Tibial artery (tissue), 4 donors: ENCODE data around the gene PLA2G2D.

Experiments used
- DNase-seq, 2 donors: peaks; one replicate each; pipeline ENCODE4 v3.0.0-alpha.2; 2019
- H3K27ac ChIP-seq, 2 donors: fragments of 200-600 bp; sonication (generic) in 1 of 2; 1 replicate in 1 of 2; 2 replicates in 1 of 2; pipeline ENCODE4 v1.5.1; 2018 to 2019; ENCODE audit warnings: mild to moderate bottlenecking in 1 of 2
- H3K27me3 ChIP-seq, 2 donors: fragments of 200-600 bp; sonication (generic) in 1 of 2; one replicate each; pipeline versions ENCODE4 v1.5.1 to v1.6.0; 2016 to 2019
- H3K36me3 ChIP-seq, 3 donors: fragments of 200-600 bp; sonication (generic) in 2 of 3; one replicate each; pipeline ENCODE4 v1.5.1; 2016 to 2019; ENCODE audit warnings: mild to moderate bottlenecking in 2 of 3
- H3K4me1 ChIP-seq, 4 donors: fragments of 200-600 bp; sonication (generic) in 2 of 4; 1 replicate in 3 of 4; 2 replicates in 1 of 4; pipeline ENCODE4 v1.5.1; 2016 to 2019
- H3K4me3 ChIP-seq, 2 donors: fragments of 200-600 bp; sonication (generic) in 1 of 2; 1 replicate in 1 of 2; 2 replicates in 1 of 2; pipeline ENCODE4 v1.5.1; 2018 to 2019; ENCODE audit warnings: mild to moderate bottlenecking in 2 of 2
- H3K9me3 ChIP-seq, 3 donors: fragments of 200-600 bp; sonication (generic) in 1 of 3; one replicate each; pipeline ENCODE4 v1.5.1; 2016 to 2019
- CTCF ChIP-seq, 2 experiments: fragments of 200-600 bp in 1 of 2; fragments of 450-650 bp in 1 of 2; IDR thresholded peaks; one replicate each; pipeline ENCODE4 v1.5.1; 2017 to 2019; ENCODE audit warnings: antibody characterized with exemption in 2 of 2, mild to moderate bottlenecking in 1 of 2, moderate library complexity in 1 of 2
- intact Hi-C: fragments of 100-400 bp; cut with DNase I; formaldehyde crosslinking; loops from one replicate; pipeline ENCODE4 v1.15.0; 2023; ENCODE audit warnings: low total_unique reads

PLA2G2D gene, protein sequence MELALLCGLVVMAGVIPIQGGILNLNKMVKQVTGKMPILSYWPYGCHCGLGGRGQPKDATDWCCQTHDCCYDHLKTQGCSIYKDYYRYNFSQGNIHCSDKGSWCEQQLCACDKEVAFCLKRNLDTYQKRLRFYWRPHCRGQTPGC

GRCh38 chr1:20119347-20119746 lies at the start of gene PLA2G2D:
PLA2G2D (minus strand) TSS chr1:20119536; CDS start chr1:20119498, 38 bp downstream.
- intact Hi-C loops: no loop called here
- no peak for DNase-seq
- H3K9me3 ChIP-seq: no peaks in the 10 kb centered on the region
- no peak for TF ChIP-seq CTCF (IDR thresholded peaks at IDR 0.05)
- no peak within 1 kb of the TSS for H3K4me3 ChIP-seq
- no peaks in the 10 kb centered on the region for H3K4me1 ChIP-seq
- peaks cover 0 to 36% of the 10 kb centered on the region in 2 donors for H3K27me3 ChIP-seq
- H3K27ac ChIP-seq: no peak within 1 kb of the TSS
- H3K36me3 ChIP-seq: no peaks in the 10 kb centered on the region

DNA sequence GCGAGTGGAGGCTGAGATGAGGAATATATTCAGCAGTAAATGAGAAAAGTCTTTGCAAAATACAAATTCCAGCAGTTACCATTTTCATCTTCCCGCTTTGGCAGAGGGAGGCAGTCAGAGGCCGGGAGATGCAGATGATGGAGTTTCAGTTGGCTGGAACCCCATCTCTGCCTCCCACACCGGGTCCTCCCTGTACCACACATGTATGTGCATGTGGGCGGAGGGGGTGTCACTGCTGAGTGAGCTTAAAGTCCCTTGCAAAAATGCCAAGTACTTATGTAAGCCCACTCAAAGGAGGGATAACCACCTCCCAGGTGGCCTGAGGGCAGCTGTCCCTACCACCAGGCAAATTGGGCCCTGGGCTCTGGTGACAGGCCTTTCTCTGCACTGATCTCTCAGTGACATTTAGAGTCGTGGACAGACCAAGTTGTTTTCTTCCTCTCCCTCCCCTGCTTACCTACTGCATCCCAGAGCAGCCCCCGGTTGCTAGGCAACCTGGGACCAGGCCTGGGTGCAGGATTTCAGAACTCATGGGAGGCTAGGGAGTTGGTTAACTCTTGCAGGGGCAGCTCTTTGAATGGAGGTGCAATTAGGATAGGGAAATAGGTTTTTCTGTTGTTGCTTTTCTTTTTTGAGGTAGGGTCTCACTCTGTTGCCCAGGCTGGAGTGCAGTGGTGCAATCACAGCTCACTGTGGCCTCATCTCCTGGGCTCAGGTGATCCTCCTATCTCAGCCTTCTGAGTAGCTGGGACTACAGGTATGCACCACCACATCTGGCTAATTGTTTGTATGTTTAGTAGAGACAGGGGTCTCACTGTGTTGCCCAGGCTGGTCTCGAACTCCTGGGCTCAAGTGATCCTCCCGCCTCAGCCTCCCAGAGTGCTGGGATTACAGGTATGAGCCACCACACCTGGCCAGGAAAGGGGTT lies 49.5 kb upstream of the PLA2G2D start:
- H3K36me3 ChIP-seq: no peaks in the 10 kb centered on the region
- no peak overlapping the region for H3K4me3 ChIP-seq
- no peak for DNase-seq
- no peak for TF ChIP-seq CTCF (IDR thresholded peaks at IDR 0.05)
- peaks cover 0 to 65% of the 10 kb centered on the region in 2 donors for H3K27me3 ChIP-seq
- H3K9me3 ChIP-seq: no peaks in the 10 kb centered on the region
- no peaks in the 10 kb centered on the region for H3K4me1 ChIP-seq
- intact Hi-C loops: no loop called here
- H3K27ac ChIP-seq: no peak overlapping the region

DNA sequence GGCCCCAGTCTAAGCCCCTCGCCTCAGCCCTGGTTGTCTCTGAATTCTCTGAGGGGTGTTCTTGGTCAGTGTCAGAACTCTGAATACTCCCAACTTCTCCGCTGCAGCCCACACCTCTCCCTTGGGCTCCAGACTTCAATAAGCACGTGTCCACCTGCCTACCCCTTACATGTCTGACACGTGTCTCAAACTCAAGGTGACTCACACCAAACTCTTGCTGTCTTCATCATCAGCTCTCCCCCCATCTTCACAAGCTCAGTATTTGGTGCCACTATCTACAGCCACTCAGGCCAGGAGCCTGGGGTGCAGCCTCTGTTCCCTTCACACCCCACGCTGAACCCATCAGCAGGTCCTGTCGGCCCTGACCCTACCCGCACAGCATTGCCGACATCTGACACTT lies 47.8 kb upstream of the PLA2G2D start:
- H3K27ac ChIP-seq: no peak overlapping the region

DNA sequence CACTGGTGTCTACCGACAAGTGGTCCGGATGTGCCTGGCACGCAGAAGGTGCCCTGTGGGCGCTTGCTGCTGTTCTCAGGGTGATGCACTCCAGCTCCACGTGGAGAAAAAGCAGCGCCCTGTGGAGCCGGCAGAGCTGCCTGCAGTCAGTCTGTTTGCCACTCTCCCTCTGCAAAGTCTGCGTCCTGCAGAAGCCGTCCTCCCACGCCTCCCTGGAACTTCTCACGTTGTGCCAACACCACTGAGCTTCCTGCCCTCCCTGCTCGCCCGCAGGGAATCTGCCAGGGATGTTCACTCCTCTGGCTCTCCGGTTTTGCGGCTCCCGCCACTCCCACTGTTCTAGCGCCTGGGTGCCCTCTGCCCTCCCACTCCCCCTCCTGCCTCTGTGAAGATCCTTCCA lies 46.7 kb upstream of the PLA2G2D start:
- Histone ChIP-seq H3K4me1 (no peaks in the 10 kb centered on the region), H3K9me3 (peaks cover 0 to 17% (median 7%) of the 10 kb centered on the region in 3 donors), H3K4me3 (no peak overlapping the region), H3K27ac (no peak overlapping the region), H3K36me3 (no peaks in the 10 kb centered on the region), H3K27me3 (peaks cover 0 to 61% of the 10 kb centered on the region in 2 donors)
- no peak for DNase-seq
- TF ChIP-seq CTCF (IDR thresholded peaks at IDR 0.05): no peak
- intact Hi-C loops: no loop called here

More for the DNA sequence above, 47.8 kb upstream of the PLA2G2D start:
- Histone ChIP-seq H3K4me3 (no peak overlapping the region), H3K36me3 (no peaks in the 10 kb centered on the region), H3K9me3 (peaks cover 0 to 6% (median 5%) of the 10 kb centered on the region in 3 donors), H3K4me1 (no peaks in the 10 kb centered on the region), H3K27me3 (peaks cover 0 to 61% of the 10 kb centered on the region in 2 donors)
- intact Hi-C loops: no loop called here
- no peak for DNase-seq
- TF ChIP-seq CTCF (IDR thresholded peaks at IDR 0.05): no peak

- Histone ChIP-seq H3K27ac (no peak overlapping the region), H3K4me3 (no peak overlapping the region), H3K4me1 (no peaks in the 10 kb centered on the region), H3K27me3 (peaks cover 0 to 59% of the 10 kb centered on the region in 2 donors), H3K36me3 (no peaks in the 10 kb centered on the region), H3K9me3 (peaks cover 0 to 22% (median 12%) of the 10 kb centered on the region in 3 donors)
- intact Hi-C loops: no loop called here
- no peak for DNase-seq
- TF ChIP-seq CTCF (IDR thresholded peaks at IDR 0.05): no peak
Measured at GRCh38 chr1:20165522-20165951, 46.2 kb upstream of the PLA2G2D start.
